KOPT-K1 (cell line): ENCODE data around the gene GOLGA1.

Experiments
- H3K27ac ChIP-seq: fragments of 200-600 bp; sonication (generic); 2 replicates; pipeline ENCODE4 v1.5.1; 2016; ENCODE audit warnings: antibody characterized with exemption, mild to moderate bottlenecking, low read depth, low read length; ENCODE audit not compliant: poor library complexity, severe bottlenecking
- H3K36me3 ChIP-seq: fragments of 200-600 bp; sonication (generic); 2 replicates; pipeline ENCODE4 v1.5.1; 2017; ENCODE audit warnings: antibody characterized with exemption, mild to moderate bottlenecking, low read length, moderate library complexity; ENCODE audit not compliant: insufficient read depth
- H3K9me3 ChIP-seq: fragments of 200-600 bp; sonication (generic); 2 replicates; pipeline ENCODE4 v1.5.1; 2017; ENCODE audit warnings: antibody characterized with exemption, low read length, mild to moderate bottlenecking; ENCODE audit not compliant: insufficient read depth, poor library complexity, severe bottlenecking

Gene GOLGA1

GRCh38 chr9:124880501-124880900, 60.4 kb downstream of the GOLGA1 start:
- Histone ChIP-seq H3K27ac (no peak overlapping the region), H3K9me3 (no peaks in the 10 kb centered on the region), H3K36me3 (peaks cover 82% of the 10 kb centered on the region)

GRCh38 chr9:124879226-124879625, 61.7 kb downstream of the GOLGA1 start:
- Histone ChIP-seq H3K9me3 (no peaks in the 10 kb centered on the region), H3K36me3 (peaks cover 85% of the 10 kb centered on the region), H3K27ac (no peak overlapping the region)

GRCh38 chr9:124878518-124878917, 62.4 kb downstream of the GOLGA1 start:
- Histone ChIP-seq H3K27ac (no peak overlapping the region), H3K36me3 (peaks cover 91% of the 10 kb centered on the region)

GRCh38 chr9:124878021-124878420, 62.9 kb downstream of the GOLGA1 start:
- Histone ChIP-seq H3K36me3 (peaks cover 96% of the 10 kb centered on the region), H3K9me3 (no peaks in the 10 kb centered on the region), H3K27ac (no peak overlapping the region)

More at GRCh38 chr9:124878518-124878917, 62.4 kb downstream of the GOLGA1 start:
- no peaks in the 10 kb centered on the region for H3K9me3 ChIP-seq

- peaks cover 100% of the 10 kb centered on the region for H3K36me3 ChIP-seq
- no peak overlapping the region for H3K27ac ChIP-seq
- H3K9me3 ChIP-seq = no peaks in the 10 kb centered on the region
Measured at GRCh38 chr9:124877021-124877782, 63.7 kb downstream of the GOLGA1 start.

- Histone ChIP-seq H3K9me3 (no peaks in the 10 kb centered on the region), H3K27ac (no peak overlapping the region), H3K36me3 (peaks cover 100% of the 10 kb centered on the region)
Measured at GRCh38 chr9:124875501-124875900, 65.4 kb downstream of the GOLGA1 start.

GRCh38 chr9:124873664-124874063, 67.2 kb downstream of the GOLGA1 start:
- Histone ChIP-seq H3K9me3 (no peaks in the 10 kb centered on the region), H3K27ac (no peak overlapping the region), H3K36me3 (peaks cover 82% of the 10 kb centered on the region)

- H3K36me3 ChIP-seq = peaks cover 57% of the 10 kb centered on the region
- peak overlapping the region; percentile 99 for H3K27ac ChIP-seq
- no peaks in the 10 kb centered on the region for H3K9me3 ChIP-seq
Measured at GRCh38 chr9:124871156-124871561, 69.7 kb downstream of the GOLGA1 start.

- Histone ChIP-seq H3K27ac (peak overlapping the region; percentile 99), H3K36me3 (peaks cover 53% of the 10 kb centered on the region), H3K9me3 (no peaks in the 10 kb centered on the region)
Measured at GRCh38 chr9:124870723-124871122, 70.2 kb downstream of the GOLGA1 start.

GRCh38 chr9:124869986-124870560, 70.8 kb downstream of the GOLGA1 start:
- peaks cover 46% of the 10 kb centered on the region for H3K36me3 ChIP-seq
- no peaks in the 10 kb centered on the region for H3K9me3 ChIP-seq
- peak overlapping the region; percentile 99 for H3K27ac ChIP-seq

GRCh38 chr9:124869466-124869985, 71.4 kb downstream of the GOLGA1 start:
- Histone ChIP-seq H3K9me3 (no peaks in the 10 kb centered on the region), H3K27ac (peak overlapping the region; percentile 99), H3K36me3 (peaks cover 41% of the 10 kb centered on the region)

- H3K36me3 ChIP-seq = peaks cover 34% of the 10 kb centered on the region
- peak overlapping the region; percentile 99 for H3K27ac ChIP-seq
- H3K9me3 ChIP-seq = no peaks in the 10 kb centered on the region
Measured at GRCh38 chr9:124868511-124869465, 72.1 kb downstream of the GOLGA1 start.

GRCh38 chr9:124863371-124863871, 77.5 kb downstream of the GOLGA1 start:
- Histone ChIP-seq H3K9me3 (no peaks in the 10 kb centered on the region), H3K36me3 (peaks cover 29% of the 10 kb centered on the region), H3K27ac (no peak overlapping the region)

GRCh38 chr9:124861342-124862229, 79.3 kb downstream of the GOLGA1 start, which contains the start of the genes ARPC5L and RPL35:
TSS of gene ARPC5L (plus strand) at chr9:124862130. CDS start at chr9:124869291, 7,161 bp downstream.
TSS of gene RPL35 (minus strand) at chr9:124861957. CDS start at chr9:124861912, 45 bp downstream.
- Histone ChIP-seq H3K9me3 (no peaks in the 10 kb centered on the region), H3K36me3 (peaks cover 48% of the 10 kb centered on the region), H3K27ac (peak within 1 kb of the TSS; percentile 90)
